ENCODE measurements around the gene ZNF805. TPM values are rescaled to one million over a fixed set of nuclear protein-coding genes. Genes with fewer than 3 reads are reported as not detected.

Gene ZNF805
- total and polyA plus RNA-seq, 2 of the 4 experiments (the other 2 are of a cell fraction), result 3.0 to 32.3 TPM

GRCh38 chr19:57302020-57302465, 61.6 kb downstream of the ZNF805 start (continued):
- peak; percentile 97 for TF ChIP-seq CEBPB (IDR thresholded peaks at IDR 0.05; ENCODE audit: low read depth, low read length)

DNA sequence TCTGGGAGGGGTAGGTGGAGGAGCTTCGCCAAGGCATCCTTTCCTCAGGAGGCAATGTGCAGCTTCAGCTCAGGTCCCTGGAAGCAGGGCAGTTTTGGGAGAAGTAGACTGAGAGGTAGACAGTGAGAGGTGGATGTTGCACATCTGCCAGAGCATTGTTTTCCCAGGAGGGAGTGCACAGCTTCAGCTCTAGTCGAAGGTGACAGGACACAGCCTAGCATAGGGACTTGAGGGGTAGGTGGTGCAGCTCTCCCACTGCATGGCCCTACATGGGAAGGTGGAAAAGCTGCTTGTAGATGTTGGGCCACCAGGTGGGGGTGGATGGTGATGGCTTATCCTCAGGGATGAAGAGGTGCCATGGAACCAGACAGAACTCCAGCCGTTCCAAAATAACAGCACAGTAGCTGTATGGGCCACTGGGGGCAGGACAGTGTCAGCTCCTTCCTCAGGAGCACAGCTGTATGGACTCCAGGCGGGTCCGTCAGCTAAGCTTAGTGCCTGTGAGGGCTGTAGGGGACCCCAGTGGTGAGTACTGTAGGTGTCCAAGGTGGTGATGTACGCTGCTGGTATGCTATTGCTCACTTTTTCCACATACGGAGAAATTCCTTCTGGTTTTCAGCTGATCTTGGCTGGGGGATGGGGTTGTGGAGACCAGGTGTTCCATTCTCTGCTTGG, 62.4 kb downstream of the ZNF805 start:
- H4K91ac ChIP-seq (ENCODE audit: insufficient read depth, low read depth, low read length), result no peak overlapping the region; the same call in 1 of the 2 replicates
- peaks cover 9% of the 10 kb centered on the region for H3K4me1 ChIP-seq (ENCODE audit: control insufficient read depth, insufficient read depth, low read length)
- 90% methylated on average over 2 of the region's 7 CpGs; no CpG with 5 or more reads in 1 of the 2 experiments for WGBS, 2 experiments (ENCODE audit: extremely low coverage in 2 of 2, insufficient read length in 1 of 2)
- H3K9ac ChIP-seq (ENCODE audit: low read depth, low read length), result no peak overlapping the region
- in situ Hi-C loops (cut with MboI; ENCODE audit: low sequenced_read_pairs) (no loop called here), dilution Hi-C loops (cut with HindIII; ENCODE audit: low sequenced_read_pairs, unreplicated experiment) (no loop called here), intact Hi-C loops (cut with micrococcal nuclease) (no loop called here)
- H4K20me1 ChIP-seq (ENCODE audit: insufficient read depth, low read length), result peaks cover 25% of the 10 kb centered on the region
- H3K9me3 ChIP-seq (ENCODE audit: control insufficient read depth, insufficient read depth, low read length), result no peaks in the 10 kb centered on the region
- H3K23ac ChIP-seq (ENCODE audit: low read depth, low read length), result no peak overlapping the region
- no peaks in the 10 kb centered on the region for H3K27me3 ChIP-seq (ENCODE audit: control insufficient read depth, insufficient read depth, low read length)
- H2BK20ac ChIP-seq (ENCODE audit: low read depth, low read length), result no peak overlapping the region
- H3K14ac ChIP-seq (replicated peaks; ENCODE audit: low read depth, low read length), result no peak overlapping the region
- no peak overlapping the region for H3K56ac ChIP-seq (ENCODE audit: extremely low read depth, insufficient read depth, low read length)
- DNase-seq, result no peak
- peak overlapping the region; percentile 67; the same call in 1 of the 2 replicates for H2AK5ac ChIP-seq (ENCODE audit: low read depth, low read length)
- H4K5ac ChIP-seq (ENCODE audit: low read depth, low read length), result no peak overlapping the region
- H2BK5ac ChIP-seq (ENCODE audit: low read depth, low read length, poor library complexity, severe bottlenecking), result peak overlapping the region; percentile 33
- H3K9me1 ChIP-seq (ENCODE audit: insufficient read depth, low read length), result peaks cover 12% of the 10 kb centered on the region
- H3K4me2 ChIP-seq (ENCODE audit: low read depth, low read length), result no peak overlapping the region
- no peak overlapping the region for H2BK120ac ChIP-seq (ENCODE audit: low read depth, low read length)
- H3K36me3 ChIP-seq (ENCODE audit: control insufficient read depth, insufficient read depth, low read length), result peaks cover 7% of the 10 kb centered on the region
- H3K4me3 ChIP-seq (ENCODE audit: insufficient read depth, low read depth, low read length), result no peak overlapping the region
- peaks cover 20 to 37% of the 10 kb centered on the region in 2 experiments for H3K79me1 ChIP-seq (ENCODE audit: low read depth in 1 of 2, low read length in 2 of 2)
- no peak overlapping the region for H3K4ac ChIP-seq (ENCODE audit: low read depth, low read length)
- H2AK9ac ChIP-seq (replicated peaks; ENCODE audit: low read depth, low read length, poor library complexity), result no peak overlapping the region
- H3K27ac ChIP-seq (ENCODE audit: insufficient read depth, low read length), result no peak overlapping the region; the same call in 1 of the 2 replicates
- CTCF ChIA-PET, result interaction anchor here (0.6 to 1.3 kb wide), 2 partner anchors 10 to 83 kb away, joined by 3 to 4 read pairs; no protein-coding TSS in a partner anchor
- ATAC-seq (ENCODE audit: low read depth), result no peak
- no TSS peak for BruUV-seq (replicated peaks)
- no peak overlapping the region for H3K18ac ChIP-seq (ENCODE audit: low read depth, low read length)
- H2BK15ac ChIP-seq (ENCODE audit: low read depth, low read length), result no peak overlapping the region
- POLR2A ChIA-PET (ENCODE audit: unreplicated experiment), result no interaction called here
- H2AFZ ChIP-seq (replicated peaks; ENCODE audit: low read length, poor library complexity), result no peak overlapping the region
- no peak overlapping the region for H4K8ac ChIP-seq (ENCODE audit: low read depth in 2 of 2, low read length in 2 of 2)
- TF ChIP-seq MAZ (IDR thresholded peaks at IDR 0.05; ENCODE audit: borderline replicate concordance, low read depth, low read length) (no peak), POLR2A (IDR thresholded peaks at IDR 0.05; ENCODE audit: low read depth, low read length) (no peak), FOS (IDR thresholded peaks at IDR 0.05; ENCODE audit: low read depth, low read length) (no peak), MAFK (IDR thresholded peaks at IDR 0.05; ENCODE audit: low read depth, low read length) (no peak), CEBPB (IDR thresholded peaks at IDR 0.05; ENCODE audit: low read depth, low read length) (no peak), ELK1 (IDR thresholded peaks at IDR 0.05; ENCODE audit: borderline replicate concordance, low read depth, low read length) (no peak), RAD21 (IDR thresholded peaks at IDR 0.05; ENCODE audit: low read length) (no peak), SMC3 (IDR thresholded peaks at IDR 0.05; ENCODE audit: low read depth, low read length) (no peak), NFE2L2 (IDR thresholded peaks at IDR 0.05; ENCODE audit: low read depth, low read length) (no peak), USF2 (IDR thresholded peaks at IDR 0.05; ENCODE audit: low read depth, low read length) (no peak), RCOR1 (IDR thresholded peaks at IDR 0.05; ENCODE audit: insufficient replicate concordance, low read length) (no peak), MXI1 (IDR thresholded peaks at IDR 0.05; ENCODE audit: borderline replicate concordance, low read depth, low read length) (no peak), BHLHE40 (IDR thresholded peaks at IDR 0.05; ENCODE audit: low read depth, low read length) (no peak), RFX5 (IDR thresholded peaks at IDR 0.05; ENCODE audit: low read depth, low read length) (no peak)
